ENCODE data around the gene ENPP6. TPM values are rescaled to one million over a fixed set of nuclear protein-coding genes. Genes with fewer than 3 reads are reported as not detected.
A peak's percentile ranks its signal among the peaks of the same experiment; 100 is the strongest.

Gene ENPP6
- total and polyA plus RNA-seq, 4 donors: 0.02 to 0.37 (median 0.10) TPM

- no peaks in the 10 kb centered on the region for H3K9me3 ChIP-seq (ENCODE audit: control insufficient read depth in 4 of 4, insufficient read depth in 3 of 4, low read length in 3 of 4)
- H3K27ac ChIP-seq (ENCODE audit: low read depth in 1 of 2, low read length in 1 of 2): no peak overlapping the region
- 82 to 92% methylated on average over 5 of the region's 5 CpGs for WGBS, 2 donors
- no peak overlapping the region for H3K9ac ChIP-seq (ENCODE audit: insufficient read depth in 1 of 2, low read length in 2 of 2)
- no peak for TF ChIP-seq CTCF (IDR thresholded peaks at IDR 0.05; ENCODE audit: control extremely low read depth, extremely low read depth)
- peaks cover 0 to 27% (median 0%) of the 10 kb centered on the region in 5 donors for H3K4me1 ChIP-seq (ENCODE audit: control insufficient read depth in 5 of 5, insufficient read depth in 5 of 5, low read length in 5 of 5)
- ATAC-seq (ENCODE audit: insufficient read depth, low FRiP score) (no peak), DNase-seq (no peak)
- no peak overlapping the region for H3K4me3 ChIP-seq
- H3K36me3 ChIP-seq (ENCODE audit: control insufficient read depth in 4 of 4, insufficient read depth in 4 of 4, low read length in 4 of 4): no peaks in the 10 kb centered on the region
- H3K27me3 ChIP-seq (ENCODE audit: control insufficient read depth in 3 of 3, insufficient read depth in 3 of 3, low read length in 2 of 3): no peaks in the 10 kb centered on the region
Observed at GRCh38 chr4:184064877-184065276, 152.8 kb downstream of the ENPP6 start.

GRCh38 chr4:184062769-184063168, 154.9 kb downstream of the ENPP6 start:
- Histone ChIP-seq H3K27ac (ENCODE audit: low read depth in 1 of 2, low read length in 1 of 2) (no peak overlapping the region), H3K4me1 (ENCODE audit: control insufficient read depth in 5 of 5, insufficient read depth in 5 of 5, low read length in 5 of 5) (peaks cover 0 to 21% (median 3%) of the 10 kb centered on the region in 5 donors), H3K27me3 (ENCODE audit: control insufficient read depth in 3 of 3, insufficient read depth in 3 of 3, low read length in 2 of 3) (no peaks in the 10 kb centered on the region), H3K9me3 (ENCODE audit: control insufficient read depth in 4 of 4, insufficient read depth in 3 of 4, low read length in 3 of 4) (no peaks in the 10 kb centered on the region), H3K4me3 (no peak overlapping the region), H3K36me3 (ENCODE audit: control insufficient read depth in 4 of 4, insufficient read depth in 4 of 4, low read length in 4 of 4) (no peaks in the 10 kb centered on the region), H3K9ac (ENCODE audit: insufficient read depth in 1 of 2, low read length in 2 of 2) (no peak overlapping the region)
- DNase-seq (no peak), ATAC-seq (ENCODE audit: insufficient read depth, low FRiP score) (no peak)
- 86 to 97% methylated on average over 7 of the region's 7 CpGs for whole genome bisulfite sequencing, 2 donors
- no peak for TF ChIP-seq CTCF (IDR thresholded peaks at IDR 0.05; ENCODE audit: control extremely low read depth, extremely low read depth)

GRCh38 chr4:184061582-184061981, 156.1 kb downstream of the ENPP6 start:
- H3K4me3 ChIP-seq: no peak overlapping the region
- DNase-seq (no peak), ATAC-seq (ENCODE audit: insufficient read depth, low FRiP score) (no peak)
- no peak overlapping the region for H3K9ac ChIP-seq (ENCODE audit: insufficient read depth in 1 of 2, low read length in 2 of 2)
- no peak for TF ChIP-seq CTCF (IDR thresholded peaks at IDR 0.05; ENCODE audit: control extremely low read depth, extremely low read depth)
- 93 to 94% methylated on average over 7 of the region's 7 CpGs for WGBS, 2 donors
- no peaks in the 10 kb centered on the region for H3K36me3 ChIP-seq (ENCODE audit: control insufficient read depth in 4 of 4, insufficient read depth in 4 of 4, low read length in 4 of 4)
- peaks cover 0 to 10% (median 3%) of the 10 kb centered on the region in 5 donors for H3K4me1 ChIP-seq (ENCODE audit: control insufficient read depth in 5 of 5, insufficient read depth in 5 of 5, low read length in 5 of 5)
- no peak overlapping the region for H3K27ac ChIP-seq (ENCODE audit: low read depth in 1 of 2, low read length in 1 of 2)
- H3K9me3 ChIP-seq (ENCODE audit: control insufficient read depth in 4 of 4, insufficient read depth in 3 of 4, low read length in 3 of 4): no peaks in the 10 kb centered on the region
- H3K27me3 ChIP-seq (ENCODE audit: control insufficient read depth in 3 of 3, insufficient read depth in 3 of 3, low read length in 2 of 3): no peaks in the 10 kb centered on the region

DNA sequence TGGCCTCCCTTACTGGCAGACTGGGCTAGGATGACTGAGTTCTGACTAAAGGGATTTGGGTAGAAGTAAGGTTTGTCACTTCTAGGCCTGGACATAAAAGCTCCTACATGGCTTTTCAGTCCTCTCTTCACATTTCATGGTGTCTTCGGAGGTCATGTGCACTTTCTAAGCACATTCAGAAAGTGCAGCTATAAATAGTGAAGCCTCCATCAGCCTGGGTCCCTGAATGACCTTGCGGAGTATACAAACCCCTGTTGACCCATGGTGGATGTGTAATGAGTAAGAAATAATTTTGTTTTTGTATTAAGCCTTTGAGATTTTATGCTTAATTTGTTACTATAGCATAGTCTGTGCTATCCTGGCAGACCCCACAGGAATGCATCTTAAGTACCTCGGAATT, 158.6 kb downstream of the ENPP6 start:
- ATAC-seq (ENCODE audit: insufficient read depth, low FRiP score): no peak
- WGBS, 2 donors: 81 to 97% methylated on average over 3 of the region's 3 CpGs
- TF ChIP-seq CTCF (IDR thresholded peaks at IDR 0.05; ENCODE audit: control extremely low read depth, extremely low read depth): no peak

More for the DNA sequence above, 158.6 kb downstream of the ENPP6 start:
- H3K9me3 ChIP-seq (ENCODE audit: control insufficient read depth in 4 of 4, insufficient read depth in 3 of 4, low read length in 3 of 4): no peaks in the 10 kb centered on the region
- H3K9ac ChIP-seq (ENCODE audit: insufficient read depth in 1 of 2, low read length in 2 of 2): no peak overlapping the region
- no peaks in the 10 kb centered on the region for H3K27me3 ChIP-seq (ENCODE audit: control insufficient read depth in 3 of 3, insufficient read depth in 3 of 3, low read length in 2 of 3)
- DNase-seq: no peak
- no peak overlapping the region for H3K4me3 ChIP-seq
- H3K27ac ChIP-seq (ENCODE audit: low read depth in 1 of 2, low read length in 1 of 2): peak overlapping the region in 1 of 2 donors; percentile 26
- peaks cover 0 to 3% (median 0%) of the 10 kb centered on the region in 5 donors for H3K4me1 ChIP-seq (ENCODE audit: control insufficient read depth in 5 of 5, insufficient read depth in 5 of 5, low read length in 5 of 5)
- no peaks in the 10 kb centered on the region for H3K36me3 ChIP-seq (ENCODE audit: control insufficient read depth in 4 of 4, insufficient read depth in 4 of 4, low read length in 4 of 4)
